DOHH2 (cell line): ENCODE results near the gene RAB3B.

Source experiments
- H3F3A ChIP-seq: fragments of 200-600 bp; sonication (generic), shearing (Covaris generic); 2 replicates; pipeline ENCODE4 v1.6.0; 2016; ENCODE audit warnings: antibody characterized with exemption, mild to moderate bottlenecking; ENCODE audit not compliant: control insufficient read depth, insufficient read depth
- H3K27ac ChIP-seq: fragments of 200-600 bp; sonication (generic); 2 replicates; pipeline ENCODE4 v1.5.1; 2014; ENCODE audit warnings: low read depth, mild to moderate bottlenecking, low read length, moderate library complexity
- H3K27me3 ChIP-seq: fragments of 200-600 bp; sonication (generic); 2 replicates; pipeline ENCODE4 v1.6.1; 2014; ENCODE audit warnings: mild to moderate bottlenecking, low read length, mixed read lengths; ENCODE audit not compliant: control insufficient read depth
- H3K36me3 ChIP-seq: fragments of 200-600 bp; sonication (generic); 2 replicates; pipeline ENCODE4 v1.6.1; 2014; ENCODE audit warnings: mild to moderate bottlenecking, low read length, moderate library complexity, mixed read lengths; ENCODE audit not compliant: control insufficient read depth
- H3K4me1 ChIP-seq: fragments of 200-600 bp; sonication (generic); 2 replicates; pipeline ENCODE4 v1.6.1; 2014; ENCODE audit warnings: mild to moderate bottlenecking, low read length, mixed read lengths; ENCODE audit not compliant: control insufficient read depth
- H3K4me2 ChIP-seq: fragments of 200-600 bp; sonication (generic); 2 replicates; pipeline ENCODE4 v1.6.0; 2014; ENCODE audit warnings: mild to moderate bottlenecking, low read length, moderate library complexity
- H3K4me3 ChIP-seq: fragments of 200-600 bp; sonication (generic); 2 replicates; pipeline ENCODE4 v1.5.1; 2014; ENCODE audit warnings: mild to moderate bottlenecking, low read length, mixed read lengths
- H3K79me2 ChIP-seq: fragments of 200-600 bp; sonication (generic); 2 replicates; pipeline ENCODE4 v1.6.1; 2014; ENCODE audit warnings: mild to moderate bottlenecking, low read length, mixed read lengths; ENCODE audit not compliant: control insufficient read depth
- H3K9me2 ChIP-seq: fragments of 200-600 bp; sonication (generic); replicated peaks from 2 replicates; pipeline ENCODE4 v1.6.1; 2014; ENCODE audit warnings: mild to moderate bottlenecking, low read length, mixed read lengths; ENCODE audit not compliant: control insufficient read depth
- H3K9me3 ChIP-seq: fragments of 200-600 bp; sonication (generic); 2 replicates; pipeline ENCODE4 v1.6.1; 2014; ENCODE audit warnings: antibody characterized with exemption, low read length, mixed read lengths; ENCODE audit not compliant: control insufficient read depth, insufficient read depth
- H4K20me1 ChIP-seq: fragments of 200-600 bp; sonication (generic); 2 replicates; pipeline ENCODE4 v1.6.0; 2014; ENCODE audit warnings: low read depth, mild to moderate bottlenecking, antibody characterized with exemption, low read length, moderate library complexity; ENCODE audit not compliant: control insufficient read depth, insufficient read depth
- CTCF ChIP-seq: fragments of 200-600 bp; sonication (generic); IDR thresholded peaks from one replicate; pipeline ENCODE4 v1.5.1; 2014; ENCODE audit warnings: antibody characterized with exemption, mild to moderate bottlenecking, low read depth, low read length; ENCODE audit not compliant: poor library complexity, severe bottlenecking
- EZH2phosphoT487 ChIP-seq: fragments of 200-600 bp; sonication (generic); IDR thresholded peaks from 2 replicates; pipeline ENCODE4 v1.6.1; 2017; ENCODE audit warnings: borderline replicate concordance, mild to moderate bottlenecking, antibody characterized with exemption, low read length, moderate library complexity, mixed read lengths

The RAB3B gene

GRCh38 chr1:51922040-51922439, 68.5 kb downstream of the RAB3B start:
- H3K27ac ChIP-seq = no peak overlapping the region
- no peaks in the 10 kb centered on the region for H3K9me3 ChIP-seq
- no peaks in the 10 kb centered on the region for H3F3A ChIP-seq
- H3K4me3 ChIP-seq = no peak overlapping the region
- H3K4me2 ChIP-seq = no peak overlapping the region
- H3K27me3 ChIP-seq = peaks cover 41% of the 10 kb centered on the region
- H3K36me3 ChIP-seq = no peaks in the 10 kb centered on the region
- no peaks in the 10 kb centered on the region for H4K20me1 ChIP-seq
- no peaks in the 10 kb centered on the region for H3K4me1 ChIP-seq
- TF ChIP-seq EZH2phosphoT487 (no peak), CTCF (no peak)
- H3K9me2 ChIP-seq = no peaks in the 10 kb centered on the region
- no peaks in the 10 kb centered on the region for H3K79me2 ChIP-seq

- H4K20me1 ChIP-seq = no peaks in the 10 kb centered on the region
- no peaks in the 10 kb centered on the region for H3K79me2 ChIP-seq
- no peaks in the 10 kb centered on the region for H3F3A ChIP-seq
- H3K4me2 ChIP-seq = no peak overlapping the region
- no peaks in the 10 kb centered on the region for H3K4me1 ChIP-seq
- TF ChIP-seq CTCF (no peak), EZH2phosphoT487 (no peak)
- H3K9me2 ChIP-seq = no peaks in the 10 kb centered on the region
- H3K27me3 ChIP-seq = peaks cover 39% of the 10 kb centered on the region
- H3K4me3 ChIP-seq = no peak overlapping the region
- no peaks in the 10 kb centered on the region for H3K9me3 ChIP-seq
- no peak overlapping the region for H3K27ac ChIP-seq
- H3K36me3 ChIP-seq = no peaks in the 10 kb centered on the region
These were observed 70.4 kb downstream of the RAB3B start for GRCh38 chr1:51920130-51920529.

GRCh38 chr1:51919684-51920083, 70.8 kb downstream of the RAB3B start:
- no peaks in the 10 kb centered on the region for H3K9me3 ChIP-seq
- H3F3A ChIP-seq = no peaks in the 10 kb centered on the region
- H3K9me2 ChIP-seq = no peaks in the 10 kb centered on the region
- H3K36me3 ChIP-seq = no peaks in the 10 kb centered on the region
- H3K4me3 ChIP-seq = no peak overlapping the region
- no peak overlapping the region for H3K27ac ChIP-seq
- no peaks in the 10 kb centered on the region for H3K4me1 ChIP-seq
- no peak overlapping the region for H3K4me2 ChIP-seq
- no peaks in the 10 kb centered on the region for H4K20me1 ChIP-seq
- TF ChIP-seq CTCF = no peak
- TF ChIP-seq EZH2phosphoT487 = no peak
- H3K79me2 ChIP-seq = no peaks in the 10 kb centered on the region
- H3K27me3 ChIP-seq = peaks cover 37% of the 10 kb centered on the region
